HG02973 (cell line): Measurements from ENCODE around the gene OPN3.

Source experiments
- ATAC-seq: cut with Tn5 transposase; IDR thresholded peaks from one replicate; pipeline ENCODE4 v1.9.1; 2021; ENCODE audit warnings: moderate library complexity; ENCODE audit not compliant: unreplicated experiment

The OPN3 gene

DNA sequence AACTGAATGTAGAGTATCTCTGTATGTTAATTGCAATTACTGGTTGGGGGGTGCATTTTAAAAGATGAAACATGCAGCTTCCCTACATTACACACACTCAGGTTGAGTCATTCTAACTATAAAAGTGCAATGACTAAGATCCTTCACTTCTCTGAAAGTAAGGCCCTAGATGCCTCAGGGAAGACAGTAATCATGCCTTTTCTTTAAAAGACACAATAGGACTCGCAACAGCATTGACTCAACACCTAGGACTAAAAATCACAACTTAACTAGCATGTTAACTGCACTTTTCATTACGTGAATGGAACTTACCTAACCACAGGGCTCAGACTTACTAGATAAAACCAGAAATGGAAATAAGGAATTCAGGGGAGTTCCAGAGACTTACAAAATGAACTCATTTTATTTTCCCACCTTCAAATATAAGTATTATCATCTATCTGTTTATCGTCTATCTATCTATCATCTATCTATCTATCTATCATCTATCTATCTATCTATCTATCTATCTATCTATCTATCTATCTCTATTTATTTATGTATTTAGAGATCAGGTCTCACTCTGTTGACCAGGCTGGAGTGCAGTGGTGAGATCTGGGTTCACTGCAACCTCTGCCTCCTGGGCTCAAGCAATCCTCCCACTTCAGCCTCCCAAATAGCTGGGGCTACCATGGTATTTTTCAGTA lies 47.8 kb downstream of the OPN3 start:
- ATAC-seq: peak; percentile 90

DNA sequence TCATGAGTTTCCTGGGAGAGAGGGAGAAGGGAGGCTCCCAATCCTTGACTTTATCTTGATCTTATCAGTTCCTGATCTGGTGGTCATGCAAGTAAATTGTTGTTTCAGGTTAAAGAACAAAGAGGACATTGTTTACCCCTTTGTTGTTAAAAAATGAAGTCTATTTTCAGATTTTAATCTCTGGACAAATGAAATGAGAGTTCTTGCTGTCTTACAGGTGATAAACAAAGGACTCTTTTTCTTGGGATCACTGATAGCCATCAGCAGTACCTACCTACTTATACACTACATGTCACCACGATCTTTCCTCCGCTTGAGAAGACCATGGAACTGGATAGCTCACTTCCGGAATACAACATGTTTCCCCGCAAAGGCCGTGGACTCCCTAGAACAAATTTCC lies 48.4 kb downstream of the OPN3 start:
- no peak for ATAC-seq

DNA sequence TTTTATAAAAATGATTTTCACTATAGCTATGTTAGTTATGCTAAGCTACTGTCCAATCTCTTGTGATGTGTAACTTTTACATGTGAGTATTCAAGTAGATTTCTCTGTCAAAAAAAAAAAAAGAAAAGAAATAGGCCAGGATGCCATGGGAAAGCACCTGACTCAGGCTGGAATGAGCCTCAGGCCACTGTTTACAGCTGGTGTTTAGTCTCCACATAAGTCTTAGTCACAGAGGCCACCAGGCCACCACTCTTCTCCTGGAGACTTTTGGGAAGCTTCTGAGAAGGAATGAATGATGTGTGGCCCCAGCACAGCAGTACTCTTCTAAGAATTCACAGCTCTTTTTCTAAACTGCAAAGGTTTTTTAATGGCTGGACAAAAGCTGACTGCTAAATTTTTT lies 48.9 kb downstream of the OPN3 start:
- ATAC-seq: no peak

DNA sequence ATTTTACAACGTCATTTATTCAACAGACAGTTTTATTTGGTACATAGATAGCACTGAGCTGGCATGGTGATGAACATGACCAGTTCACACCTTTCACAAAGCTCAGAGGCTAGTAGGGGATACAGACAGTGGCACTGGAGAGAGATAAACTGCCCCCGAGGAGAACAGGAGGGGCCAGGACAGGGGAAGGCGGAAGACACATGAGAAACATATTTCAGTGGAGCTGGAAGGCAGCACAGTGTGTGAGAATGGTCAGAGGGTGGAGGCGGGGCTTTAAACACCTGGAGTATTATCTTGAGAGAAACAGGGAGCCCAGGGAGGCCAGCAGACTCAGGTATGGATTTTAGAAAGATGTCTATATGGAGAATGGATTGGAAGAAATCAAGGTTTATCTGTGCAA lies 49.5 kb downstream of the OPN3 start:
- no peak for ATAC-seq

DNA sequence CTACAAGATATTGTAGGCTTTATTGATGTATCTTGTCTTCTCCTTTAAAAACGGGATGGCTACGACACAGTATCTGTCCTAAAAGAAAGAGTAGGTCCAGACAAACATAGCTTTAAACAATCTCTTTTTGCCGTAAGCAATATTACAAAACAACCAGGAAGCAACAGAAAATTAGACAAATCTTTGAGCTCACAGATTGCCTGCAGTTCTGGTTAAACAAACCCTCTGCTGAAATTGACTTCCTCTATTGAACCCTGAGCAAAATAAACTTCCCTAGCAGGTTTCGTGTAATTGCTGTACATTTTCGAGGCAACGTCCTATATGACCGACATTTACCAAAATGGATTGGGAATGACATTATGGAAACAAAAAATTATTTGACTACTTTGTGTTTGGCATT lies 50.6 kb downstream of the OPN3 start:
- no peak for ATAC-seq

DNA sequence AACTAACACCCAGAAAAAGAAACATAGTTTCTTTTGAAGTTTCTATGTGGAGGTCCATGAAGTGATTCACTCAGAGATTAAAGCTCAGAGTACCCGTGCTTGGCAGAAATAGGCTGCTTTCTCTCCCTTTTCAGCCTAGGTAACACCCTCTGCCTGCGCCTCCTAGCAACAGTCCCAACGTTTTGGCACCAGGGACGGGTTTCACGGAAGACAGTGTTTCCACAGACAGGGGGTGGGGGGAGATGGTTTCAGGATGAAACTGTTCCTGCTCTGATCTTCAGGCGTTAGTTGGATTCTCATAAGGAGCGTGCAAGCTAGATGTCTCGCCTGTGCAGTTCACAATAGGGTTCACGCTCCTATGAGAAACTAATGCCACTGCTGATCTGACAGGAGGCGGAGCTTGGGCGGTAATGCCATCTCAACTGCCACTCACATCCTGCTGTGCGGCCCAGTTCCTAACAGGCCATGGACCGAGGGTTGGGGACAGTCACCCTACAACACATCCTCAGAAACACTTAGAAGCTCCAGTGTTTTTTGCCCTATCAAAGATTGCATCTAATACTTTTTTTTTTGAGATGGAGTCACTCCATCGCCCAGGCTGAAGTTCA lies 53.2 kb downstream of the OPN3 start:
- ATAC-seq: no peak

DNA sequence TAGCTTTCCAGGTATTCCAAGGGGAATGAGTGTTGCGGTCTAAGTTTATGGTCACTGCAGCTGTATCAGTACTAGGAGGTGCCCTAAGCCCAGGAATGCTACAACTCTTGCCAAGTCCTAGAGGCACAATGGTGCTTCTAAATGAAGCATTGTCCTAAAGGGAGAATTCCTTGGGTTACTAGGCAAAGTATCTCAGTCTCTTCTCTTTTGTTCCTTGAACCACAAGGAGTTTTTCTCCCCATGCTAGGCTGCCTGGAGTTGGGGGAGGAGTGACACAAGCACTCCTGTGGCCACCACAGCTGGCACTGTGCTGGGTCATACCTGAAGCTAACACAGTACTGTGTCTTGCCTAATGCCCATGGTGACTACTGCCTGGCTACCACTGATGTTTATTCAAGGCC lies 57.2 kb downstream of the OPN3 start:
- no peak for ATAC-seq

DNA sequence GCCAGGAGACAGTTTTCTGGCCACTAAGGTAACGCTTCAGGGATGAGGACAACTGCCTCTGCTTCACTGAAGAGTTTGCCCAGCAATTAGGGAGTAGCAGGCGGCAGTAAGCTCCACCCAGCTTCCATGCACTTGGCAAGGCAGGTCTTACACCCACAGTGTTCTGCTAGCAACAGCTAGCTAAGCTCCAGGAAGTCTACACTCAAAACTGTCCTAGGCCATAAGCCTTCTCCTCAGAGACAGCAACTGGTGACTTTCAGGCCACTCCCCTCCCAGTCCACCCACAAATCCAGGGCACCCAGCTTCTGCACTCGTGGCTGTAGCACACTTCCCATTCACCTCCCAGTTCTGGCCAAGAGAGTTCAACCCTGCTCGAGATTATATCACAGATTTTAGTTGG lies 60.7 kb downstream of the OPN3 start:
- no peak for ATAC-seq

DNA sequence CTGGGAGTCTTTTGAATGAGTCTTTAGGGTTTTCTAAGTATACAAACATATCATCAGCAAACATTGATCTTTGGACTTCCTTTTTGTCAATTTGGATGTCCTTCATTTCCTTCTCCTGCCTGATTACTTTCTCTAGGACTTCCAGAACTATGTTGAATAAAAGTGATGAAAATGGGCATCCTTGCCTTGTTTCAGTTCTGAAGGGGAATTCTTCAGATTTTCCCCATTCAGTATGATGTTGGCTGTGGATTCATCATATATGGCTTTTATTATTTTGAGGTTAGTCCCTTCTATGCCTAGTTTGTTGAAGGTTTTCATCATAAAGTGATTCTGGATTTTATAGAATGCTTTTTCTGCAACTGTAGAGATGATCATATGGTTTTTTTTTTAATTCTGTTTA lies 66.0 kb downstream of the OPN3 start:
- no peak for ATAC-seq

DNA sequence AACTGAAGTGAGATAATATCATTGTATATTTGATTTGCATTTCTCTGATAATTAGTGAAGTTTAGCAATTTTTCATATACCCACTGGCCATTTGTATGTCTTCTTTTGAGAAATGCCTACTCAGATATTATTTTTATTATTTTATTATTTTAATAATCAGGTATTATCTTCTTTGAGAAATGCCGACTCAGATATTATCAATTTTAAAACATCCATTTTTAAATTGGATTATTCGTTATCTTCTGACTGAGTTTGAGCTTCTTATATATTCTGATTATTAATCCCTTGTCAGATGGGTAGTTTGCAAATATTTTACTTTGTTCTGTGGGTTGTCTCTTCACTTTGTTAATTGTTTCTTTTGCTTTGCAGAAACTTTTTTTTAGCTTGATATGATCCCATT lies 70.3 kb downstream of the OPN3 start:
- ATAC-seq: no peak

DNA sequence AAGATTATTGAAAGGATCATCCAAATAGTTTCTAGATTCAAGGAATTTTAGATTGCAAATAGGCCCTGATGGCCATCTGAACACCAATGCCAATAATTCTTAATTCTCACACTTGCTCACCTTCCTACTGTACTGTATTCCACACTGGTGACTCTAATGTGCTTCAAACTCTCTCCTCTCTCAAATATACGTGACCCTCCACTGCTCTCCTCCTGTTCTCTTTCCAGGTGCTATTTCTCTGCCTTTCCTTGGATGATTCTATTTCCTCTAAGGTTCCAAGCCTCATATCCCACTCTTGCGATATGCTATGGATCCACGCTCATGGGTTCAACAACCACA lies 79.4 kb downstream of the OPN3 start:
- ATAC-seq: no peak

DNA sequence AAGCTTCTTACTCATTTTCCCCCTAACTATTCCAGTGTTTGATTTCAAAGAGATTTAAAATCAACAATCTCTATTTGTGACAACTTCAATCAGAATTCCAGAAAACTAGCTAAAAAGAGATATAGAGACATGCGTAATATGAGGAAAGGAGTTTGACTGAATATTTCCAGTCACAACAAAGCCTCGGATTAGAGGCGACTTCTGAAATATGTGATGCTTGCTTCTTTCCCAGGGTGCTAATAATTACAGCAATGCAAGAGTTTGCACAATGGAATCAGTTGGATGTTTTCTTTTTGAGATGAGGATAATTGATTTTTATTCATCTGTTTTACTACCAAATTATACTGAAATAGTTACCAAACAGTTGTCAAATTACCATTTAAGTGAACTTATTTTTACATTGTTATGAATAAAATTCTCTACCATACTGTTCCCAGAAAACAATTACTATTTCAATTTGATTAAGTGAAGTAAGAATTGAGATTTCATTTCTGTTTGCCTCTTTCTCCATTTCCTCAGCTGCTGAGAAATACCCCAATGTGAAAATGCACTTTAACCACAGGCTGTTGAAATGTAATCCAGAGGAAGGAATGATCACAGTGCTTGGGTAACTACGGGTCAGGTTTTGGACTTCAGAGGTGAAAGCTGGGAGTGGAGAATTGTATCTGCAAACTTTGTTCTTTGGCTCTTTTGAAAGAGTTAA lies 79.9 kb downstream of the OPN3 start:
- ATAC-seq: no peak

DNA sequence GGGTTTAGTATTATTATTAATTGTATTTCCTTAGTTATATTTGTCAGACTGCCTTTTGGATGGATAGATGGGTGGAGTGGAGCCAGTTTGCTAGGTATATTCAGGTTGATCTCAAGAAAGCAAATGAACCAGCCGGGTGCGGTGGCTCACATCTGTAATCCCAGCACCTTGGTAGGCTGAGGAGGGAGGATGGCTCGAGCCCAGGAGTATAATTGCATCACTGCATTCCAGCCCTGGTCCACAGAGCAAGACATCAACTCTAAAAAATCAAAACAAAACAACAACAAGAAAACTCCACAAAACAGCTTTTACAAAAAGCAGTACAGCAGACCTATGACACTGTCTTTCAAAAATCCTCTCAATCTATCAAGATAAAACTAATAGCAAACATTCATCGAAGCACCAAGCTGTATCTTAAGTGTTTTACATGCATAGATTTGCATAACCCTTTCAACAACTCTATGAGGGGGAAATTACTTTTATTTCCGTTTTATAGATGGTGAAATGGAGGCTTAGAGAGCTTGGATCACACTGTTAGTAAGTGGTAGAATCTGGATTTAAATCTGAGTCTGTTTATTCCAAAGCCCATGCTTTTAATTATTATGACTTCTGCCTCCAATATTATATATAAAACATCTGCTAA lies 82.5 kb downstream of the OPN3 start:
- no peak for ATAC-seq

DNA sequence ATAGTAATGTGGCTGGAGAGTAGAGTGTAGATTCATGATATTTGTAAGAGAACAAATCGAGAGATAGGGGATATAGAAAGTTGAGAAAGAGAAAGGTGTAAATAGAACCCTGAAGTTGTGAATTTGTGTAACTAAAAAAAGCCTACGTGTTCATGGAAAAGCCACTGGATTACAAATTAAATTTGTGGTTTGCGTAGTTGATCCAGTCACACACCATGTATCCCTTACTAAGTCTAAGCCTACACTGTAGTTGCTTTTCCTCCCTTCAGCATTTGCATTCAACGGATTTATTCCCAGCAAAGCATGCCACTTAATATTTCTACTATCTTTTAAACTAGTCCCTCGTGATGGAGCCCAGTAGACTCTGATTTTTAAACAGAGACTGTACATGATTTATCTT lies 83.1 kb downstream of the OPN3 start:
- no peak for ATAC-seq

DNA sequence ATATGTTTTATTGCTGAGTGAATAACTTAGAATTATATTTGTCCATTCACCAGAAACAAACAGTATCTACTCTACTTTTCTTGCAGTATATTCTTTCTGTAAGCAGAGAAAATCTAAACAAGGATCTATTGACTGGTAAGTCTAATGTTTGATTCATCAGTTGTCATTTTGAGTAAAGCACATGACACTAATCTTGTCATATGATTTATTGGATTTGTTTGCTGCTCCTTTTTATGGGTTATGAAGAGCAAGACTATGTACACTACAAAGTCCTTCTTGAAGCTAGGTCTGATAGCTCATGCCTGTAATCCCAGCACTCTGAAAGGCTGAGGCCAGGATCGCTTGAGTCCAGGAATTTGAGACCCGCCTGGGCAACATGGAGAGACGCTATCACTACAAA lies 84.6 kb downstream of the OPN3 start:
- ATAC-seq: no peak

DNA sequence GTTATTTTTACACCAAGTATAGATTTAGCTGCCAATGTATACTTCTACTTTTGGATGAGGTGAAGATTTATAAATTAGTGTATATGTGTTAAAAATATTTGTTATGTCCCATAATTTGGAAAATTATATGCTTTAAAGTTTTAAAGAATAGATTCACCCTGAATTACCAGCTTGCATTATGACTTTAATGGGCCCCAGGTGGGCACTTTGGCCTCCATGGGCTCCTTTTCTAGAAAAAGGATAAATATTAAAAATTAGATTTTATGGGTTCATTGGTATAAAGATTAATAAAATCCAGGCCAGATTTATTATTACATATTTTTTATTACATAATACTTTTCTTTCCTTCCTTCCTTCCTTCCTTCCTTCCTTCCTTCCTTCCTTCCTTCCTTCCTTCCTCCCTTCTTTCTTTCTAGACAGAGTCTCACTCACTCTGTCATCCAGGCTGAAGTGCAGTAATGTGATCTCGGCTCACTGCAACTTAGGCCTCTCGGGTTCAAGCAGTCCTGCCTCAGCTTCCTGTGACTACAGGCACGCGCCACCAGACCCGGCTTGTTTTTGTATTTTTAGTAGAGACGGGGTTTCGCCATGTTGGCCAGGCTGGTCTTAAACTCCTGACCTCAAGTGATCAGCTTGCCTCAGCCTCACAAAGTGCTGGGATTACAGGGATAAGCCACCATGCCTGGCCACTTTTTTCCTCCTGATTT lies 86.1 kb downstream of the OPN3 start:
- no peak for ATAC-seq

DNA sequence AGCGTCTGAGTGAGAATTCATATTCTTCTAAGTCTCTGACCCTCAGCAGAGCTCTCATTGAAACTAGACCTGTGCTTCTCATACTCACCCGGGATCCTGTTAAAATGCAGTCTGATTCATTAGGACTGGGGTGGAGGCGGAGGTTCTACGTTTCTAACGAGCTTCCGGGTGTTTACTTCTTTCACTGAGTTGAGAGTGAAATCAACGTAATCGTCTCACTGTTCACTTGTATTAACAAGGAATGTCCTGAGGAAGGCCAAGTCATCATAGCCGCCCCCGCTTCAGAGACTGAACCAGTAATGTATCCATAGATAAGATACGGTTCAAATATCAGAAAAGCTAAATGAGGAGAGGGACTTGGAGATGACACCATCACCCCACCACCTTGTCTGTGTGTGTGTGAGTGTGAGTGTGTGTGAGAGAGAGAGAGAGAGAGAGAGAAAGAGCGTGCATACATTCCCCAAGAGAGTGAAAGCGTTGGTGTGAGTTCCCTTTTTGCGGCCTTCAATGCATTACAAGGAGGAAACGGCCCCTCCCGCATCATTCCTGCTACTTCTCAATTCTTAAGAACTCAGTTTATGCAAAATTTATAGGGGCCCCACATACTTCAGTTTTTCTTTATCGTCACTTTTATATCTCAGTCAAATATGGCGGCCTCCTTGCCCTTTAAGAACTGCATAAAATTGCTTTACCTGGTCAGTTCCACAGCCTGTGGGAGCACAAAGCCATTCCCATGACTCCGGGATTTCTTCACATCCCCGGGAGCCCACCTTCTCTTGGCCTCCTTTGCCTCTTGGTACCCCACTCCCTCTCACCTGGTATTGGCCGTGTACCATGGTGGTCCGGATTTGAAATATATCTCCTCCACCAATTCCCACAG lies 88.2 kb downstream of the OPN3 start:
- peak; percentile 88 for ATAC-seq

DNA sequence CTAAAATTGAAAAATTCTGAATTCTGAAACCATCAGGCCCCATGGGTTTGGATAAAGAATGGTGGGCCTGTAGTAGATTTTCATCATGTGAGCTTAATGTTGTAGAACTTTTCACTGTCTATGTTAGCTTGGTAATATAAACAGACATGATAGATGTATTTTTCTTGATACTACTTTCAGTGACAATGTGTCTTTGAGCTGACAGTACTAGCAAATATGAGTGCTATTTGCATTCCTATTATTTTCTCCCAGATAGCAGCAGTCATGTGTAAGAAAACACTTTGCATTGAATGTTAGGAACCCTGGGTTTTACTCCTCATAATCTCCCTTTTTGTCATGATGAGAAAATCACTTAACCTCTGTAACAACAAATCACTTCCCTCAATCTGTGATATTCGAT lies 89.9 kb downstream of the OPN3 start:
- no peak for ATAC-seq

DNA sequence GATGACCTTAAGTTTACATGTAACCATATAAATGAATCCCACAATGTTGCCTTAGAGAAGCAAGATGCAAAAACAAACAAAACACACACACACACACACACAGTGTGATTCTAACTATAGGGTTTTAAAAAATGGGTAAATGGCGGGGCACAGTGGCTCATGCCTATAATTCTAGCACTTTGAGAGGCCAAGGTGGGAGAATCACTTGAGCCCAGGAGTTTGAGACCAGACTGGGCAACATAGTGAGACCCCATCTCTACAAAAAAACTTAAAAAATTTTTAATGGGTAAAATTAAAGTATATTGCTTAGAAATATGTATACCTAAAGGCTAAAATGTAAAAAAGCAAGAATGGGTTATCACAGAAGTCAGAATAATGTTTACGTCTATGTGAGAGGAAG lies 92.2 kb downstream of the OPN3 start:
- no peak for ATAC-seq
